Esophagus mucosa (tissue), 1 donor: ENCODE data around the gene CEP192. TPM values are rescaled to one million over a fixed set of nuclear protein-coding genes. Genes with fewer than 3 reads are reported as not detected.

Source experiments
- ATAC-seq: fragments of 200-7000 bp; cut with Tn5 transposase; one replicate; pipeline ENCODE4 v1.9.1; 2020
- total RNA-seq: library from RNA; stranded (reverse); gene quantifications from one replicate; pipeline ENCODE4 v1.2.4, GENCODE V29; 2023
- donor health status: DM: yes; HTN: yes; CAD: no.

Gene CEP192
- total RNA-seq, 1 donor from 2014 or later: 13.7 TPM

DNA sequence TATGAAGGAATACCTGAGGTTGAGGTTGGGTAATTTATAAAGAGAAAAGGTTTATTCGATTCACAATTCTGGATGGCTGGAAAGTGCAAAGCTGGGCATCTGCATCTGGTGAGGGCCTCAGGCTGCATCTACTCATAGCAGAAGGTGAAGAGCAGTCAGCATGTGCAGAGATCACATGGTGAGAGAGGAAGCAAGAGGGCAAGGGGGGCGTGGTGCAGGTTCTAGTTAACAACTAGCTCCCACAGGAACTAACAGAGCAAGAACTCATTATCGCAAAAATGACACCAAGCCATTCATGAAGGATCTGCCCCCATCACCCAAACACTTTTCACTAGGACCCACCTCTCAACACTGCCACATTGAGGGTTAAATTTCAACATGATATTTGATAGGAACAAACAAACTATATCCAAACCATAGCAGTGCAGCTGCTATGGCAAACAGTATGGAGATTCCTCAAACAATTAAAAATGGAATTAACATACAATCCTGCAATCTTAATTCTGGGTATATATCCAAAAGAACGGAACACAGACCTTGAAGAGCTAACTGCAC, 154.6 kb downstream of the CEP192 start:
- ATAC-seq: no peak

DNA sequence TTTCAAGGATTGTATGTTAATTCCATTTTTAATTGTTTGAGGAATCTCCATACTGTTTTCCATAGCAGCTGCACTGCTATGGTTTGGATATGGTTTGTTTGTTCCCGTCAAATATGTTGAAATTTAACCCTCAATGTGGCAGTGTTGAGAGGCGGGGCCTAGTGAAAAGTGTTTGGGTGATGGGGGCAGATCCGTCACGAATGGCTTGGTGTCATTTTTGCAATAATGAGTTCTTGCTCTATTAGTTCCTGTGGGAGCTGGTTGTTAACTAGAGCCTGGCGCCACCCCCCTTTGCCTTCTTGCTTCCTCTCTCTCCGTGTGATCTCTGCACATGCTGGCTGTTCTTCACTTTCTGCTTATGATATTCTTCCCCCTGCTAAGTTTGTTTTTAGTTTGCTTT, 156.0 kb downstream of the CEP192 start:
- ATAC-seq: no peak

DNA sequence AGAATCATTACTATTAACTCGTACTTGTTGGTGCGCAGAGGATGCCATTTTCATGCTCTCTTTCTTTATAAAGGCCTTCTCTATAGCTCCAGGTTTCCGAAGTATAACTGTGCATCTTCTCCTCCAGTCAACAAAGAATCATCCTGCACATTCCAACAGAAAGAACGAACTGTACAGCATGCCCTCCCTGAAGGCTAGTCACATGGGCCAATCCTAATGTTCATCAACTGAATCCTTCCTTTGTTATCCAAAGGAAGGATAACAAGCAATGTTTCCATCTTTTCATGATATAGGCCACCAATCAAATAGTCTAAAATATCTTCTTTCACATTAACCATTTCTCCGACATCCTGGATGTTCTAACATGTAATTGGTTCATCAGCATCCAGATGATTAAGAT, 160.5 kb downstream of the CEP192 start:
- ATAC-seq: no peak

DNA sequence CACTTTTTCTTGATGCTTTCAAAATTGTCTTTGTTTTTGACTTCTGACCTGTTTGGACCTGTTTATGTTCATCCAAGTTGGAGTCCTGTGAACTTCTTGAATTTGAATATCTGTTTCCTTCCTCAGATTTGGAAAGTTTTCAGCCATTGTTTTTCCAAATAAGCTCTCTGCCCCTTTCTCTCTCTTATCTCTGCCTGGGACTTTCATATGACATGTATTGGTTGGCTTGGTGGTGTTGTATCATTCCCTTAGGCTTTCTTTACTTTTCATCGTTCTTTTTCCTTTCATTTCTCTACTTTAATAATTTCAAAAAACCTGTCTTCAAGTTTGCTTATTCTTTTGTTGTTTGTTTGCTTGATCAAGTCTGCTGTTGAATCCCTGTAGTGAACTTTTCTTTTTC, 167.3 kb downstream of the CEP192 start:
- no peak for ATAC-seq

DNA sequence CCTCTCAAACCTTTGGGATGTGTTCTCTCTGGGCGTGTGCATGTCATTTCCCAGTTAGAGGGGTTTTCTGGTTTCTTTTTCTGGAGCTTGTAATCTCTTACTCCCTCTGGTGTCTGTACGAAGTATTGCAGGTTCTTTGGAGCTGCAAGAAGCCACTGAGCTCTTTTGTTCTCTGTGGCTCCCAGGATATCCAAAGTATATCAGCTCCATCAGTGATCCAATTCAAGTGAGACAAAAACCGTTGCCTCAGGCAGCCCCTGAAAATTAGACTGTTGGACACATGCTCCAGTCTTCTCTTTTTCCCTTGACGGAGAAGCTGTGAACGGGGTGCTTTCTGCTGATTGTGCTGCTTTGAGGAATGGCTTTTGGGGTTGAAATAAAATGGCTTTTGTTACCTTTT, 168.4 kb downstream of the CEP192 start:
- ATAC-seq: peak; percentile 58

DNA sequence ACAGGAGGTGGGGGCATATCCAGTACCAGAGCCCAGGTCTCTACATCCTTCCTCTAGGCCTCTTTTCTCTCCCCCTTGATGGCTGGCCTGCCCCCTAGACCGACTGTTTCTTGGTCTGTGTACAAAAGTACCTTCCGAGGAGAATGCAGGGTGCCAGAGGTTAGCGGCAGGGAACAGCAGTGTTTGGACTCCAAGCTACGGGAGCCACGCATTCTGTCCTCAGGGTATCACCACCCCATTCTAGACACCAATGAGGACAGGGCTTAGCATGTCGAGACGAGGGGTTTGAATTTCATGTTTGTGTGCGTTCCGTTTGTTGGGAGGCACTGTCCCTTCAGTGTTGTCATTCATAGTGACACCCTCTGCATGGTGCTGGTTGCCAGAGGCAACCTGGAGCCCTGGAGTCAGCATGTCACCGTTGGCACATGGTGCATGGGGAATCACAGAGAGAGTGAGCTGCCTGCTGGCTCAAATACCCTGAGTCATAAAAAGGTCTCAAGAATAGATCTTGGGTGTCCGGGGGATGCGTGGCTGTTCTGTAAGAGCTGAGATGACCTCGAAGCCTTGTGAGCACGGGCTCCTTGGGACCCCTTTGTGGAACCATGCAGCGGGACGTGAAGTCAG, 170.2 kb downstream of the CEP192 start:
- ATAC-seq: no peak

DNA sequence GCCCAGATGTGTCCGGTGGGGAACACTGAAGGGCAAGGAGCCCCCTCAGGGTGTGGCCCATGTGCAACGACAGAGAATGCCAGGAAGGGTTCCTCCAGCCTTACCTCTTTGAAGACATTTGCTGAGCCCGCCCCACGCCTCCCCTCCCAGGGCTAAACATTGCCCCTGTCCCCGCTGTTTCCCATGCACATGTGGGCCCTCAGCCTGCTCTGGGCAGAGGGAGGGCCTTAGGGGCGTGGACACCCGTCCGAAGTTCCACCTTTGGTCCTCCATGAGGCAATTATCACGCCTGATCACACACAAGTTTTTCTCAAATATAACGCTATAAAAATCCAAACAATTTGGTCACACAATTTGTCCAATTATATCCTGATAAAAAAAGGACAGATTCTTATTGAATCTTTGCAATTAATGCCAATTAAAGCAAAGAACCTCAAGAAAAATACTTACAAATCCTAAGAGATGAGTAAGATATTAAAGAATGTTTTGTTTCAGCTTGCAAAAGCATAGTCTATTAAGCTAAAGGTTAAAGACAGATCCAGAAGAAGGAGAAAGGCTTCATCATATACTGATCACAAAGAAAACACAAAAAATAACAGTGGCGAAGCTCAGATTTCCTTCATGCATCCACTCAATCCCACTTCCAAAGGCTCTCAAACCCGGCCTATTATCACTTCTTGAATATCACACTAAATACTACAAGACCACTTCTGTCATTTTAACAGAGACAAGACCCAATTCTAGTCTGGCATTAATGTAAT, 172.2 kb downstream of the CEP192 start:
- ATAC-seq: no peak

DNA sequence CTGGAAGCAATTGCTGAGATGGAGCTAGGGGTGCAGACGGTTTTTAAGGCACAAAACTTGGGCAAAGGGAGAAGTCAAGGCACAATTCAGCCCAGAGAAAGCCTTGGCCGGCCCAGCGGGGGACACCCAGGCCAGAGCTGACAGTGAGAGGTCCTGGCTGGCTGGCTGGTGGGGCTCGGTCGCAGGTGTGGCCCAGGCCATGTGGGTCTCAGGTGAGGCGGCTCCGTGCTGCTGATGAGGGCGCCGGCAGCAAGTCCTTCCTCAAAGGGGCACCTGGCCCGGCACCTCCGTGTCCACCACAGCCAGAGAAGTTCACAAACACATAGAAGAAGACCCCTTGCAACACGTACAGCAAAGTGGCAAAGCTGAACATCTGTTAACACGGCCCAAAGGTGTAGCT, 173.2 kb downstream of the CEP192 start:
- ATAC-seq: no peak

DNA sequence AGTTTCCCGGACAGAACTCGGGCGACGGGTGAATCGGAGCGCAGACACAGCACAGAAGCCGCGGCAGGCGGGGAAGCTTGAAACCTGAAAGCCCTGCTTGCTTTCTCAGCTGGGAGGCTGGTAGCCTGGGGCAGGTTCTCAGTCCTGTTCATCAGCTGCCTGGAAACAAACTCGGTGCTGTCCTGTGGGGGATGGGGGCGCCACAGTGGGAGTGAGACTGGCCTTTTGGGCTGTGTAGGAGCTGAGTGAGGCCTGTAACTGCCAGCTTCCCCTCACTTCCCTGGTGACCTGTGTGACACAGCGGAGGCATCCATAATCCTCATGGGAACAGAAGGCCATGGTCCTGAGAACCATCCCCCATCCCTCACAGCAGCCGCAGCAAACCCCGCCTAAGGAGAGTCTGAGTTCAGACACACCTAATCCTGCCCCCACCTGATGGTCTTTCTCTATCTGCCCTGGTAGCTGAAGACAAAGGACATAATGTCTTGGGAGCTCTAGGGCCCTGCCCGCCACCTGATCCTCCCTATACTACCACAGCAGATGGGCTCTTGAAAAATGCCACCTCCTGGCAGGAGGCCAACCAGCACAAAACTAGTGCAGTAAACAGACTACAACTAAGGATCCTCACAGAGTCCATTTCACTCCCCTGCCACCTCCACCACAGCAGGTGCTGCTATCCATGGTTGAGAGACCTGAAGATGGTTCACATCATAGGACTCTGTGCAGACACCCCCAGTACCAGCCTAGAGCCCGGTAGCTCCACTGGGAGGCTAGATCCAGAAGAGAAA, 174.7 kb downstream of the CEP192 start:
- no peak for ATAC-seq

DNA sequence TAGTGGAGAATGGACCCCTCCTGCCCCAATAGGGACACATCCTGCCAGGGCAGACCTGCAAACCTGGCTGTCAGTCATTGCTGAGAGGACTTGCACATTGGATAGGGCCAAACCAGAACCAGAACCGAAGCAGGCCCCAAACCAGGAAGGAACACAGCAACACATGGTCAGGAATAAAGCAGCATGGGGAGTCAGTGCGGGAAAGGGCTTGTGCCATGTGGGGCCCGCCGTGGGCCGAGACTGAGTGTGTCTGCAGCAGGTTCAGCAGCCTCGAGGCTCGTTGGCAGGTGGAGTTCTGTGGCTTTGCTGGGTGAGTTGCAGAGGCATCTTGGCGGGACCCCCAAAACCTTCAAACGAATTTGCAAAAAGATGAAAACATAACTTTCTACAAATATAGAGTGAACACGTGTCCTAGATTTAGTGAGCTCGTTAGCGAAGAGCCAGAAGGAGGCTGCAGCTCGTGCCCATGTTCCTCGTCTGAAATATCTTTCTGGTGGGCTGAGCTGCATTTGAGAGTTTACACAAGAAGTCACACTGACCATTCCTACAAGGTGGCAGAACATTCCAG, 182.5 kb downstream of the CEP192 start:
- no peak for ATAC-seq

Other genes starting within 250 kb of the CEP192 start
- 24.9 TPM for gene PTPN2, start 107.1 kb upstream of the CEP192 start, total RNA-seq
- gene SEH1L, start 43.4 kb upstream of the CEP192 start, total RNA-seq: 41.4 TPM
- gene LDLRAD4, start 227.4 kb downstream of the CEP192 start, total RNA-seq: 3.0 TPM